Measurements from ENCODE around the gene EPHB3. TPM values are rescaled to one million over a fixed set of nuclear protein-coding genes. Genes with fewer than 3 reads are reported as not detected.

Gene EPHB3
- total RNA-seq, 1 donor from 2014 or later: 17.2 TPM

Other genes starting within 250 kb of the EPHB3 start
- 490 and 495 TPM in 2 replicates for gene EIF4G1, start 247.2 kb upstream of the EPHB3 start, total RNA-seq
- gene FAM131A, start 224.2 kb upstream of the EPHB3 start, total RNA-seq: 12.2 TPM in 2 replicates
- gene CLCN2, start 200.2 kb upstream of the EPHB3 start, total RNA-seq: 7.4 and 9.0 TPM in 2 replicates
- 63.2 and 70.3 TPM in 2 replicates for gene POLR2H, start 200.1 kb upstream of the EPHB3 start, total RNA-seq
- 0.25 and 0.46 TPM in 2 replicates for gene THPO, start 183.6 kb upstream of the EPHB3 start, total RNA-seq
- gene CHRD, start 181.7 kb upstream of the EPHB3 start, total RNA-seq: 3.4 and 5.6 TPM in 2 replicates
- gene MAGEF1, start 150.3 kb downstream of the EPHB3 start, total RNA-seq: 26.2 and 28.8 TPM in 2 replicates